NCI-H2196 treated with DMSO at 0.1 percent for 48 hours (cell line): ENCODE data around the gene DNHD1.

ENCODE experiments used
- DNase-seq: peaks from one replicate; lab custom pipeline; 2025; ENCODE audit not compliant: unreplicated experiment; lab: John Stamatoyannopoulos, UW

The DNHD1 gene, protein sequence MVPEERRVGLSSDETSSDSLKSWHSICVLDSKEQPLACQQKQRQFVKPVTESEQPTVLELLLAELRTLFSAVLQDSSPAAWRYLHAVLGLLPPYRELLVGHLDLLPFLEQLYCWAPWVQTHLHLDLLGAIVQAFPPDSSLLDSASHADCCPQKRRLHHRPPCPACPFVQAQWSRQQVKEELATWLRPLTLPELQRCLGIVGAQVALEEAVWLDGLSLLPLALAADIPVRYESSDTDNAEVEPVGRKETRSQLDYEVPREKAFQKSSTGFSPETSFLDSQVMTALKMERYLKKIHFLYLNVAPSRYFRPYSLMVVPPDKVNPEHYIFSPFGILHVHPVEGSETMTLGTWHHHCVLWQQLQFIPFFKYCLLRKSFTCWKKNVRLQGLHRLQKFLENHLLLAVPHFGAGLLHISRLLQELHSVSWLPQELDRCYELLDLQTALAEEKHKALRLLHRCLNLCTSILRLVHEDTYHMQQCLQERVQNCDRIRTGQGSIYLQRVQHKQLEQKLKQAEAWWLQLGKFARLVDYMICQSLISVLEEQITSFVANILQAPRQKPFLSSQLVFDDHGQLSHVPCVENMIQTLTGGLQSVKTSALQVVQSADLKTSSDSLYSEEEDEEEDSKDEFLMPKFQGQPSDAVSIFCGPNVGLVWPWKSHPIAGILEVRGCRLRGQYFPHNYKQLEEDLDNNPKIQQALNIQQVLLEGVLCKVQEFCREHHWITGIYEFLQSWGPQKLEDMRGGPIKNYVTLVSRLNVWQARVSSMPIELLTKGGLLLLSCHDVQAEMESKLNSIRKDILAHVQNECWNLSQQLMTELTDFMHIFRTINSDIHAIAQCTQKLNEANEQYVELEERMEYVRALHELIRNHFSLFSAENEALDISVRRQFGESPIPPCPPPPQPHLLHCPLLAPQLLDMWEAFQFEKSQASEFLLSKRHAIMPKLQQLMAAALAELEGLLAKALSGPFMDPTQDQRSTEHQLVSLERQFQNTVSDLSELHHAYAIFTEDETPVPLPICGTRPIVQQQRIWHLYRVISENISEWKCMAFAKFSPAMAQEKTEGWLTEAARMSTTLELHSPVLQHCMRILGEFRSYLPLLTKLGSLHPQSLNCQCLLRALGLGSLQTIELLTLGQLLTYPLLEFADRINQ (N-terminal part only)

DNA sequence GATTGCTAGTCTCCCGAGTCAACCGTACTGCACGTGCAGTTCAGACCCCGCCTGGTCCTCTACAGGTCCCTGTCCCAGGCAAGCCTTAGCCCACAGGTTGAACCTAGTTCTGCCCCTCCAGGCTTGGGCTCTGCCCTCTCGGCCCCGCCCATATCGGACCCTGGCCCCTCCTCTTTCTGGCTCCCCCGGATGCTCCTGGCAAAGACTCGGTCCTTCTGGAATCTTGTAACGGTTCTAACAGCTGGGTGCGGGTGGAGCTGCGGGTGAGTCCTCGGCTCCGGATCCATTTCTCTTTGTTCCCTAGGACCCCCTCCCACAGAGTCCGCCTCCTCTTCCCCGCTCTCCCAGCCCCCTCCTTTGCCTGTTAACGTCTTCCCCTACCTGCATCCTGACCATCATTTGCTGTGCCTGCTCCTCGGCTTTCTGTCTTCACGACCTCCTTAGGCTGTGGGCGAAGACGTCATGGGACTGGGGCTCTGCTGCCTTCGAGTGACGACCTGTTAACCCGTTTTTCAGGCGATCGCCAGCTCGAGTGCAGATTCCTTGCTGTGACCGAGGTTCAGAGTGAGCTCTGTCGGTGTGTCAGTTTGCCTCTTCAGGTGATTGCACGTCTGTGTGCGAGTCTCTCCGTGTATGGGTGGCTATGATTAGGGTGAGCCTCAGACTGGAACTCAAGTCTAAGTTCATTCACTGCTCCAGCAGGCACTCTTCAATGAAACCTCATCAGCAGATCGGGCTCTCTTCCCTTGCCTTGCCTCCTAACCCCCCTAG is at the start of gene DNHD1:
TSS of gene DNHD1 (plus strand) at position 212 of the 771 bp plus-strand sequence. CDS start 936 bp downstream, outside the sequence.
- DNase-seq, result no peak

GRCh38 chr11:6448574-6448973 is 48.5 kb upstream of the DNHD1 start:
- DNase-seq, result no peak

- no peak for DNase-seq
These were observed 44.9 kb upstream of the DNHD1 start for GRCh38 chr11:6452219-6452618.

GRCh38 chr11:6453152-6453551 is 43.9 kb upstream of the DNHD1 start:
- no peak for DNase-seq

GRCh38 chr11:6455070-6455469 is 42.0 kb upstream of the DNHD1 start:
- no peak for DNase-seq

DNA sequence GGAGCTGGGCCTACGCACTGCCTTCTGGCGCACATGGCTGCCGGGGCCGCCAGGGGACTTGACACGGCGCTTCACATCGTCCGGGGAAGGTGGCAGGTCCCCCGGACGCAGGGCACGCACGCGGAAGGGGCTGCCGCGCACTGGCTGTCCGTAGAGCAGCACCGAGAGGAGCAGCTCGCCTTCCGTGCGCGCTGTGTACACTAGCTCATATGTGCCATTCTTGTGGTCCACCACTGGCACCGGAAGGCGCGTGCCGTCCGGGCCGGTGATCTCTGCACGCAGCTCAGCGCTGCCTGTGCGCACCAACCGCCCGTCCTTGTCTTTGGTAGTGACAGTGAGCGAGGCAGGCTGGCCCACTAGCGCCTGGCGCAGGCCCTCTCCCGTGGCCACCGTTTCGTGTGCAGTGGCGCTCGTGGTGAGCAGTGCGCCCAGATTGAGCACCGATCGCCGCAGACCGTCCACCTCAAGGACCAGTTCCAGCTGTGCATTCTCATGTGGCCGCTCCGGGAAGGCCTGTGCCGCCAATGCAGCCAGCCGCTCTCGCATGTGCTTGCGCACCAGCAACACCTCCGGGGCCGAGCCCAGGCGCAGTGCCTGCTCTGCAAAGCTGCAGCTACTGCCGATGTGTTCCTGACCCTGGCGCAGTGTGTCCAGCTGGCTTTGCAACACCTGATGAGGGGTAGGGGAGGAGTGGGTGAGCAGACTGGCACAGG is 40.6 kb upstream of the DNHD1 start:
- no peak for DNase-seq

- no peak for DNase-seq
These were observed 39.3 kb upstream of the DNHD1 start for GRCh38 chr11:6457581-6458320.

DNA sequence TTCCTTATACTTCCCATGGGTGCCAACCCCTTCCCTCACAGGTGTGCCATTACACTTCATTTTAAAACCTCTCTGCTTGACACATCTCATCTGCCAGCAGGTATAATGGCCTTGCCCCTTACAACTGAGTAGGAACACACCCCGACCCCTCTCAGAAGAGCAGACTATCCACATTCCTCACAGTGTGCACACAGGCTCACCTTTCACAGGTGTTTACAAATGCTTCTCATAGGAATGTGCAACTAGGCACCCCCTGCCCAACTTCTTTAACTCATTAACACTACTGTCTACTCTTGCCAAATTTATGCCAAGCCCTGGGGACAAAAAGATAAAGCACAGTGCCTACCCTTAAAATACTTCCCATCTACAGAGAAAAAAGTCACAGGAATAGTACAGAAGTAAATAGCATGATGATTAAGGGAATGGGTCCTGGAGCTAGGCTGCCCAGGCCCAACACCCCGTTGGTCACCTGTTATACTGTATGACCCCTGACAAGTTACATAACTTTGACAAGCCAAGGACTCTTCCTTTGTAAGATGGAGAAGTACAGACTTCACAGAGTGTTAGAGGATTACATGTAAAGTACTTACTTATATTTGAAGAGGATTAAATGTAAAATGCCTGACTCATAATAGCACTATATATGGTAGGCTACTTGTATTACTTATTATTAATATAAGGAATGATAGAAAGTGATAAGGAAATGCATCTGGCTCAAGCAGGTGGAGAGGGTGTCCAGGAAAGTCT is 38.6 kb upstream of the DNHD1 start:
- no peak for DNase-seq

GRCh38 chr11:6459099-6459450 is 38.0 kb upstream of the DNHD1 start:
- DNase-seq, result no peak

DNA sequence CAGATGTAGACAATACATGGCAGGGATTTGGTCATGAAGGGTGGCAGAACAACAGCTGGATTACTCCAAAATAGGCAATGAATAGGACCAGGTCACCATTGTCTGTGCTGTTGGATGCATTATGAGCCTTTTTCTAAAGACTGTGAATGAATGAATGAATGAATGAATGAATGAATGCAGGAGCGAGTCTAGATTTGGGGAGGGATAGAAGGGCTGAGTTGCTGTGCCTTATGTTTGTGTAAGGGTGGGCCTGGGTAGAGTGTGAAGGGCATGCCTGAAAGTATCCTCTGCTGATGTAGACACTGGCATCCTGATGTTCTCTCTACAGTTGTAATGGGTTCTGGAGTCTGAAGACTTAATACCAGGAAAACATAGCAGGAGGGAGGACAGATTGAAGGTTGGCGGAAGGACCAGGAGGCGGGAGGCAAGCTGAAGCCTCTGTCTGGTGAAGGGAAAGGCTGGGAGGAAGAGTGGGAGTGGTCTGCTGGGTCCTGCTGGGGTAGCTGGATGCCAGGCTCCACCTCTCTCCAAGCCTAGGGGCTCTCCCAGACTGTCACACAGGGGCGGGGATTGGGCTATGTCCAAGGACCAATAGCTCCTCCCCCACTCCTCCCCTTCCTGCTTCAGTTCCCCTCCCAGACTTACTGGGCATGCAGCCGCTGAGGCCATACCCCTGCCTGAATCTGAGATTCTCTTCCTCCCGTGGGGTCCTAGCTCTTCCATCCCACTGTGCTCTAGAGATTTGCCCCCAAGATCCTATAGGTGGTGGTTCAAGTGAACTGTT is 28.2 kb upstream of the DNHD1 start:
- peak; percentile 84 for DNase-seq

- DNase-seq, result no peak
These were observed 27.5 kb upstream of the DNHD1 start for GRCh38 chr11:6469599-6469998.

- no peak for DNase-seq
These were observed 24.1 kb upstream of the DNHD1 start for GRCh38 chr11:6472934-6473333.

GRCh38 chr11:6473451-6474412 is 23.3 kb upstream of the DNHD1 start, which contains the start of gene TRIM3:
Gene TRIM3 (minus strand): TSS chr11:6473941. CDS start chr11:6465695, 8,246 bp downstream.
- DNase-seq, result peak; percentile 79

DNA sequence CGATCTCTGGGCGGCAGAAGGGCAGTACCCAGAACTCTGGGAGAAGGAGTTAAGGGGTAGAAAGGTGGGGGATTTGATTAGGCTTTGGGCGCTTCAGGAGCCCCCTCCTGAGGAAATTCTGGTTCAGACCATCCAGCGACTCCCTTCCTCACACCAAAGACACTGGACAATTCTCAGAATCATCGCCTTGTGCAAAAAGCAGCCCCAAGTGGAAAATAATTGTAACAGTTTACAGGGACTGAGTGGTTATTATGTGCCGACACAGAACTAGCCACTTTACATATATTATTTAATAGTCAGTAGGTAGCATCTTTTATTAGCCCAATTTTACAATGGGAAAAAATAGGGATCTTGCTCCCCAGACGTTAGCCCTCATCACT is 22.7 kb upstream of the DNHD1 start:
- no peak for DNase-seq

- no peak for DNase-seq
These were observed 22.1 kb upstream of the DNHD1 start for GRCh38 chr11:6474806-6475500.

DNA sequence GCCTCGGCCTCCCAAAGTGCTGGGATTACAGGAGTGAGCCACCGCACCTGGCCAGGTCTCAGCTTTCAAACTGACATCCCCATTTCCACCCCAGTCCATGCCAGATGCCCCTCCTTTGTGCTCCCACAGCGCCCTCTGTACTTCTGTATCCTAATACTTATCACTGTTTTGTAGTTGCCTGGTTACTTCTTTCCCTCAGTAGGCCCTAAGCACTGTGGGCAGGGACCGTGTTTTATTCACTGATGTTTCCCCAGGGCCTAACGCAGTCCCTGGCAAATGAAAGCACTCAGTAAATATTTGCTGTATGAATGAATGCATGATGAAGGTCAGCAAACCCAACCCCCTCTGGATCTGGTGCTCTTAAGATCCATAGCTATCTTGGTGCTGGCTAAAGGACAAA is 21.1 kb upstream of the DNHD1 start:
- peak; percentile 44 for DNase-seq
